Measurements from ENCODE around the gene ZNF546. TPM values are rescaled to one million over a fixed set of nuclear protein-coding genes. Genes with fewer than 3 reads are reported as not detected.
"Not testable (repeated sequence)": the region's sequence is repeated elsewhere in the genome, so short reads cannot be mapped to it uniquely, and the experiment has no call there.

The ZNF546 gene
- total RNA-seq, 1 donor from 2014 or later, result 16.4 TPM

GRCh38 chr19:39986643-39987042 lies 10.2 kb upstream of the ZNF546 start:
- DNase-seq, result no peak

GRCh38 chr19:39987167-39987566 lies 9.7 kb upstream of the ZNF546 start:
- DNase-seq, result no peak

- no peak for DNase-seq
These were observed 9.3 kb upstream of the ZNF546 start for GRCh38 chr19:39987596-39987995.

GRCh38 chr19:39993605-39994004 lies 3.3 kb upstream of the ZNF546 start:
- DNase-seq, result no peak

GRCh38 chr19:39994361-39994760 lies 2.5 kb upstream of the ZNF546 start:
- no peak for DNase-seq

GRCh38 chr19:39995794-39996193 lies 1.1 kb upstream of the ZNF546 start:
- peak; percentile 3 for DNase-seq

GRCh38 chr19:39996218-39996810 lies 546 bp upstream of the ZNF546 start:
- no peak for DNase-seq

- no peak for DNase-seq
These were observed 867 bp downstream of the ZNF546 start for GRCh38 chr19:39997638-39998216.

GRCh38 chr19:39998501-39998900 lies 1.6 kb downstream of the ZNF546 start:
- DNase-seq, result no peak

GRCh38 chr19:40005691-40006272 lies 8.9 kb downstream of the ZNF546 start:
- DNase-seq, result no peak

GRCh38 chr19:40006273-40006691 lies 9.4 kb downstream of the ZNF546 start:
- DNase-seq, result no peak

- no peak for DNase-seq
These were observed 12.8 kb downstream of the ZNF546 start for GRCh38 chr19:40009674-40010073.

- no peak for DNase-seq
These were observed 17.1 kb downstream of the ZNF546 start for GRCh38 chr19:40013991-40014390.

- no peak for DNase-seq
These were observed 27.1 kb downstream of the ZNF546 start for GRCh38 chr19:40023969-40024368.

GRCh38 chr19:40025938-40026596 lies 29.2 kb downstream of the ZNF546 start:
- DNase-seq, result no peak

GRCh38 chr19:40026597-40026970 lies 29.7 kb downstream of the ZNF546 start:
- DNase-seq, result no peak

- DNase-seq, result no peak
These were observed 37.2 kb downstream of the ZNF546 start for GRCh38 chr19:40033989-40034560.

- DNase-seq, result no peak
These were observed 39.1 kb downstream of the ZNF546 start for GRCh38 chr19:40035996-40036395.

- not testable (repeated sequence) for DNase-seq
These were observed 41.2 kb downstream of the ZNF546 start for GRCh38 chr19:40038047-40038446.

- not testable (repeated sequence) for DNase-seq
These were observed 44.9 kb downstream of the ZNF546 start for GRCh38 chr19:40041718-40042117.

- DNase-seq, result no peak
These were observed 56.6 kb downstream of the ZNF546 start for GRCh38 chr19:40053491-40053890.

- DNase-seq, result no peak
These were observed 57.8 kb downstream of the ZNF546 start for GRCh38 chr19:40054632-40055031.

- no peak for DNase-seq
These were observed 58.2 kb downstream of the ZNF546 start for GRCh38 chr19:40055049-40055448.

Measured in tongue (tissue), 2 donors.